Retina (tissue), 1 donor: Measurements from ENCODE around the gene KIF1A.

Experiments
- DNase-seq: peaks from one replicate; pipeline ENCODE4 v3.0.0-alpha.2; 2016

Gene KIF1A

DNA sequence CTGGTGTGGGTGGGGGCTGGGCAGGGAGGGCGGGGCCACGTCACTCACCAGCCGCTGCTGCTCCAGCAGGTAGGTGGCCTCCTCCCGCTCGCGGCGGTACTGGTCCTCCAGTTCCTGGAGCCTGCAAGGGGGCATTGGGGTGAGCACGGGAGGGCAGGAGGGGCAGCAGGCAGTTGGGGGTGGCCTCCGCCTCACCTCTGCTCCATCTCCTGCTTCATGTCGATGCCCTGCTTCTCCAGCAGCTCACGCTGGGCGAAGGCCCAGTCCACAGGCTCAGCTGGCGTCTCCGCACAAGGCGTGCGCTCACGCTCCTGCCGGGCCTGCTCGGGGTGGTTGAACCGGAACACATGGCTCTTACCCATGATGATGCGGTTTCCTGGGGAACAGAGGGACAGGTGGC, 57.0 kb downstream of the KIF1A start:
- no peak for DNase-seq

DNA sequence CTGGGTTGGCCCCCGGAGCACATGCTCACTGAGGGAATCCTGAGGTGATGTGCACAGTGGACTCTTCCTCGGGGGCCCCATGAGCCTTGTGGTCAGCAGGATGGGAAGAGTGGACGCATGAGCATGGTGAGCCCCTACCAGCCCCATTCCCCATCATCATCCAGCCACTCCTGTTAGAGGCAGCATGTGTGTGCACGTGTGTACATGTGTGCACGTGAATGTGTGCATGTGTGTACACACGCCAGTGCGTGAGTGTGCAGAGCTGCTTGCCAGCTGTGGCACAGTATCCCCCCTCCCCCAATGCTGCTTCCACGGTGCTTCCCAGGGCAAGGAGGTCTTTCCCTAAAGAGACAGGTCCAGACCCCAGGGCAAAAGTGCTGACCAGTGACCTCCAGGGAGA, 57.8 kb downstream of the KIF1A start:
- no peak for DNase-seq

DNA sequence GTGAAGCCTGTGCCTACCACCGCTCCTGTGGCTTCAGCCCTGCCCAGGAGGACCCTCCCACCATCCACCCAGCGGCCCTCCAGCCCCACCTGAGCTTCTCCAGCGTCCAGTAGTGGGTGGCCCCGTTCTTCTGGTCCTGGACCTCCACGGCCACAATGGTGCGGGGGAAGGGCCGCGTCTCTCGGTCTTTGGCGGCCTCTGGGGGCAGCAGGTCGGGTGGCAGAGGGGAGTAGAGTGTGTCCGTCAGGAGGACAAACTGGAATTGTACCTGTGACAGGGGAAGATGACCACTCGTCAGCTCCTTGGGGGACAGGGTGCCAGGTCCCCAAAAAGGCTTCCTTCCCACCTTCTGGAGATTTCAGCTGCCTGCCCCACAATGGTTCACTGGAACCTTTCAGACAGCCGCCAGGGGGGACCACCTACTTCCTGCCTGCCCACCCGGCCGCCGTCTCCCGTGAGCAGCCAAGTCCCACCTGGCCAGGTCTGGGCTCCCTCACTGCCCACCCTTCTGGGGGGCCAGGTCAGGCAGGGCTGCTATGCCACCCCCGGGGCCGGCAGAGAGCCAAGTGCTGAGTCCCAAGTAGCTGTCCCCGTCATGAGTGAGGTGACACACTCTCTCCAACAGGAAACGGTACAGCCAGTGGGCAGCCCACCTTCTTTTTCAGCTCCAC, 59.3 kb downstream of the KIF1A start:
- DNase-seq = no peak

DNA sequence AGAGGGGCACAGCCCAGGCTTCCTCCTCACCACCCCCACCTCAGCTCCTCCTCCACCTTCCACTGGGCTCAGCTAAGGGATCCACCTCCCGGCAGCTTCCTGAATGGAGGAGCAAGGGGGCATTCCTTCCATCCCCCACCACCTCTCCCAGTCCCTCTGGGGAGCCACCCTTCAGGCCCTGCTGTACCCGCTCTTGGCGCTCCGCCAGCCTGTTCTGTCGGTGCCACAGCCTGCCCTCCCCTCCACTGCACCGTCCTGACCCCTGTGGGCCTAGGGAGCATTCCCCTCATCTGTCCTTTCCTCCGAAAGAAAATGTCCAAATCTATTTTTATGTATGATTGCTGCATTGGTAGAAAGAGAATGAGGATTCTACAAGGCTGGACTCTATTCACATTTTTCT, 59.9 kb downstream of the KIF1A start:
- DNase-seq = no peak

DNA sequence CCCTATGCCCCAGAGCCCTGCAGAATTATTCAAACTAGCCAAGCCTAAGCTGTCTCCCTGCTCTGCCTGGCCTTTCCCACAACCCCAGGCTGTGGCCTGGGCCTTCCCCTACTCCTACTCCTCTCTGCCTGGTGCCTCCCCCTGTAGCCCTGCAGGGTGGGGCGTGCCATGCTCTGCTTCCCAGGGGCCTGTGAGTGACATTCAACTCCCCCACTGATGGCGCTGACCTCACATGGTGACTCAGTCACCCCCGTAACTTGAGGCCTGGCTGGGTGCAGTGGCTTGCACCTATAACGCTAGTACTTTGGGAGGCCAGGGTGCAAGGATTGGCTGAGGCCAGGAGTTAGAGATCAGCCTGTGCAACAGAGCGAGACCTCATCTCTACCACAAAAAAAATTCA, 60.6 kb downstream of the KIF1A start:
- DNase-seq = no peak

DNA sequence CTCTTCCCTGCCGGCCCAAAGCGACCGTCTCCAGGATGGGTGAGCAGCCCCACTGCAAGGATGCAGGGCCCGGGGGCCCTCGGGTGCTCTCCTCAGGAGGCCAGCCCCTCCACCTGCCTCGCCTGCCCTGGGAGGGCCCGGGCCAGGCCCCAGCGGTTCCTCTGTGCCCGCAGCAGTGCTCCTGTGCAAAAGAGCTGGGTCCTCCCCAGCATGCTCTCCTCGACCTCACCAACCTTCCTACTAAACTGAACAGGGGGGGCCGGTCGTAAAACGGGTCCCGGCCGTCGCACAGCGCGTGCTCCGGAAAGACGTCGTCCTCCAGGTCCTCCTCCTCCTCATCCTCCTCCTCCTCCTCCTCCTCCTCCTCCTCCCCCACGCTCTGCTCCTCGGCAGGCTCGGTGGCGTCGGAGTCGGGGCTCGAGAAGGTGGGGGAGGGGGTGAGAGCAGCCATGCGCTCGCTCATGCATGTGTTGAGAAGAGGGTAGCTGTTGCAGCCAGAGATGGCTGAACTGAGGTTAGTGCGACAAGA, 62.9 kb downstream of the KIF1A start:
- no peak for DNase-seq

DNA sequence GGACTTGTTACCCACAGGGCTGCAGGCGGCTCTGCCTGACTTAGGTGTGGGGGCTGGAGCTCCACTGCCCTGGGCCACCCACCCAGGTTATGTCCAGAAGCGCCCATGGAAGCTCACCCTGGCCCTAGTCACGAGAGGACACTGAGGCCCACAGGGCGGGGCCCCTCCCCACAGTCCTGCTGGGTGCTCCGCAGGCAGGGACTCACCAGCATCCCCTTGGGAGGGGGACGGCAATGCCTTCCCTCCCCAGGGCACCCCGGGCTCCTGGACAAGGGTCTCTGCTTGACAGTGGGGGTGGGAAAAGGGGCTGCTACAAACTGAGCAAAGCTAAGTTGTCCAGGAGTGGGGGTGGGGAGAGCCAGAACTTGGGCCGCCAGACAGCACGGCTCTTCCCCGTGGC, 67.8 kb downstream of the KIF1A start:
- no peak for DNase-seq

DNA sequence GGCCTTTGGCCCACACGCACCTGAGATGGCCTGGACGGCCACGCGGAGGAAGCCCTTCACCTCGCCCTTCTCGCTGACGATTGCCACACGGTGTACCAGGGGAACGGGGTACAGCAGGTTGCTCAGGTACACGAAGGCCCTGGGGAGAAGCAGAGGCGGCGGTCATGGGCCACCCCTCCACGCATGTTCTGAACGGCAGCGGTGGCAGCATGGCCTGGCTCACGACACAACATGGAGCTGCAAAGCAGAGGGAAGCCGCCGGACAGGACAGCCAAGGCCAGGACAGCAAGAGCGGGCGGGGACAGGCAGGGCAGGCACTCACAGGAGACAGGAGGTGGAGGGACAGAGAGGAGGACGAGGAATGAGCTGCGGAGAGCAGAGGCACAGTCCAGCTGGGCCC, 69.6 kb downstream of the KIF1A start:
- DNase-seq = no peak

DNA sequence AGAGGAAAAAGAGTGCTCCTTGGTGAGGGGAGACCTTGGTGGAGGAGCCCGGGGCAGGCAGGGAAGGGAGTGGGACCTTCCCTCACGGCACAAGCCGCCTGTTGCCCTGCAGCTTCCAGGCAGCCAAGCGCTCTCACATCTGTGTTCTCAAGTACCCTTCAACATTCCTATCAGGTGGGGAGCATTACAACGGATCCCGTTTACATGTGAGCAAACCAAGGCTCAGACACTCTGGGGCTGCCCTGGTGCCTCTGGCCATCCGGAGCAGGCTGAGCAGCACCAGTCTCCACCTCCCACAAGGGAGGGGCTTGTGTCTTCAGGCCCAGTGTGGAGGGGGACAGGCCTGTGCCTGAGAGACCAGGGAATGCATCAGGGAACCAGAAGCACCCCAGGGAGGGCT, 70.5 kb downstream of the KIF1A start:
- DNase-seq = no peak

DNA sequence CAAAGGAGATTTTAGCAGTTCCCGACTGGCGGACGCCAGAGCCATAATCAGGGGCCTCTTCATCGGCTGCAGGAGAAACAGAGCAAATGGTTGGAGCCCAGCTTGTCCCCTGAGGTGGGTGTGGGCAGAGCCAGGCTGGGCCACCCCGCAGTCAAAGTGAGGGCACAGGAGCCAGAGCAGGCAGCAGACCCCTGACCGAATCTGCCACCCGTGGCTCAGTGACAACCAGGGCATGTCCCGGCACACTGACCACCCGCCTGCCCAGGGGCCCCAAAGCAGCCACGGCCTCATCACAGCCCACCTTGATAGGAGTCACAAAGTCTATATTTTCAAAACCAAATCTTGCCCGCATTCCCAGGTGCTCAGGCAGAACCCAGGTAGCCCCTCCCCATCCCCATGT, 72.8 kb downstream of the KIF1A start:
- DNase-seq = no peak

DNA sequence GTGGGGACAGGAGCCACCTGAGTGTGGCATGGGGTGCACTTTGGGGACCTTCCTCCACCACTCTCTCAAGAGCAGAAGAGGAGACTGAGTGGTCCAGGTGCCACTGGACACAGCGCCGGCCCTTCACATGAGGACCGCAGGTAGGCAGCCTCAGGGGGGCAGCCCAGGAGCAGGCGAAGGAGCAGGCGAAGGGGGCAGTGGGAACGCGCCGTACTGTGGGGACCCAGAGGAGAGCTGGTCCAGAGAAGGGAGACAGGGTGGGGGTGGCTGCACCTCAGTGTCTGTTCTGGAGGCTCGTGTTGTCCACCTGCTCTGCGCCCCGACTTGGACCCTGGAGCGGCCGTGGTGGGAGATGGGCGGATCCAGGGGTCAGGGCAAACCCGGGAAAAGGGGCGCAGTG, 73.3 kb downstream of the KIF1A start:
- no peak for DNase-seq

DNA sequence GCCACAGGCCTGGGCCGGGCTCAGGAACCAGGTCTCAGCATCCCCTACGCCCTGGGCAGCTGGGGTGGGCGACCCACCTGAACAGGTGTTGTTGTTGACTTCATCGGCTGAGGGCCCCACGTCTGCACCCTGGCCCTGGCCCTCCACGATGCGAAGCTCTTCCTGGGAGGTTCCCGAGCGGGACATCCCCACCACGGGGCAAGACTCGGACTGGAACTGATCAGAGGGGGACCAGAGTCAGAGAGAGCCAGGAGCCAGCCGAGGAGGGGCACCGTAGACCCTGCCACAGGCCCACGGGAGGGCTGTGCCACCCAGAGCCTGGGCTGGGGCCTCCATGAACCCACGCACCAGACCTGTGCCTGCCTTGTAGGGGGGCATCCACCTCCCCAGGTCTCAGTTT, 74.1 kb downstream of the KIF1A start:
- DNase-seq = no peak

DNA sequence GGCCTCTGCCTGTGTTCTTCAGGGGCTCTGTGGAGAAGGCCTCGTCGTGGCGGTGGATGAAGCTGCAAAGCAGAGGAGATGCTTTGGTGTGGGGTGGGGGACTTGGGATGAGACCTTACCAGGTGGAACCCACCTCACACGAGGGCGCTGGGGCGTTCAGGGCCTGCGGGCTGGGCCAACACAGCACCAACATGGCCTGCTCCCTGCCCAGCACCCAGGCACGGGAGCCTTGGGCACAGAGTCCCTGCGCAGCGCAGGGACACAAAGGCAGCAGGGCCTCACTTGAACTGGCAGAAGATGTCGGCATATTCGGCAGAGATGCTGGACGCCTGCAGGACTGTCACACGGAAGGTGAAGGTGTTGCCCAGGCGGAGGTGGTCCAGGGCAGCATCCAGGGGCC, 74.6 kb downstream of the KIF1A start:
- DNase-seq = no peak

DNA sequence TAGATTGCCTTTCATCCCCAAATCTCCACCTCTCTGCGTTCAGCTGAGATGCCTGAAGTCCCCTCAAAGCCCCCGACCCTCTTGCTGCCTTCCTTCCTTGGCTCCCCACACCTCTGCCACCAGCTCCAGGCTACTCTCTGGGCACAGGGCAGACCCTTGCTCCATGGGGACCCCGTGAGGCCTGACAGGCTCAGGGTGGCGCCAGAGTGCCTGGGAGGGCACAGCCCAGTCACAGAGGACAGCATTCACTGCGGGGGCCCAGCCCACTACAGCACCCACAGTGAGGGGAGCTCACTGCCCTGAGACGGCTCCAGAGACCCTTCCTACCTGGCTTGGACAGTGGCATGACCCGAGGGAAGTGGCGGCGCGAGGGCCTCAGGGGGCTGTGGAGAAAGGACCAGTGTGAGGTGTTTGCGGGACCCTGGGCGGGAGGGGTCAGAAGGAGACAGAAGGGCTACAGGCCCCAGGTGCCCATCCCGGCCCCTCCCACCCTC, 77.4 kb downstream of the KIF1A start:
- no peak for DNase-seq

DNA sequence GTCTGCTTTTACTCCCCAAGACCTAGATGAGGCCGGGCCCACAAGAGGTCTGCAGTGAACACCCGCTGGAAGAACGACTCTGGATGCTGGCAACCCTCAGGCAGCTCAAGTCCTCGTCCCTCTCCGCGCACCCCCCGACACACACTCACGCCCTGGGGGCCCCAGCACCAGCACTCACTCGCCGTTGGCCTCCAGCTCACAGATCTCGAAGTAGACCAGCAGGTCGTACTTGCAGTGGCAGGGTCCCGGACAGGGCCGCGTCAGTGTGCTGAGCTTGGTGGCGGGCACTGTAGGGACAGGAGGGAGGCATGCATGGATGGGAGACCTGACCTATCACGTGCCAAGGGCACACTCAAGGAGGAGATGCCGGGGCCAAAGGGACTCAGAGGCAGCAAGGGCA, 78.9 kb downstream of the KIF1A start:
- no peak for DNase-seq

DNA sequence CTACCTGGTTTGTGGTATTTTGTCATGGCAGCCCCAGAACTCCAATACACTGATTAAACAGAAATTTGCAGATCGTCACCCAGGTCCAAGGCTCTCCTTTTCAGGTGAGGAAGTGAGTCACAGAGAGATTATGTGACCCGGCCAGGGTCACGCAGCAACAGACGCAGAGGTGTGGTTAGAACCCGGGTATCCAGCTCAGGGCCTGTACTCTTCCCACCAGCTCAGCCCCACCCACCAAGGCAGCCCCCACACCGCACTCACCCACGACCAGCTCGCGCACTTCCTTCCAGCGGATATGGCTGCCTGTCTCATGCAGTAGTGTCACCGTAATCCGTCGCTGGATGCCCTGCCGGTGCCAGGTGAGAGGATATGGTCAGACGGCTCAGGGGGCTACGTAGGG, 80.2 kb downstream of the KIF1A start:
- no peak for DNase-seq

DNA sequence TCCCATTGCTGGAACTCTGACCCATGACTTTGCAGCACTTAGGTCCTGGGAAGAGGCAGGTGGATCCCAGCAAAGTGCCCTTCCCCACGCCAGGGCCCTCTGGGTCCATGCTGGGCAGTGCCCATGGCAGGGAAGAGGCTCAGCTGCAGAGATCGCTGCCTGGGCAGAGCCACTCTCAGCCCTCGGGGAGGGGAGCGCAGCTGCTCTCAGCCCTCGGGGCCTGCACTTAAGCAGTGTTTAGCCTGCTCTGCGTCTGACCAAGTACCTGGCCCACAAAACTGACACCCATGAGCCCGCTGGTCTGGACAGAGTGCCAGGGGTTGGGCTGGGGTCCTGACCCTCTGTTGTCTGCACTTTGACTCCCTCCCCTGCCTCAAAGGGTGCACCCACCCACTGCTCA, 82.1 kb downstream of the KIF1A start:
- DNase-seq = no peak

DNA sequence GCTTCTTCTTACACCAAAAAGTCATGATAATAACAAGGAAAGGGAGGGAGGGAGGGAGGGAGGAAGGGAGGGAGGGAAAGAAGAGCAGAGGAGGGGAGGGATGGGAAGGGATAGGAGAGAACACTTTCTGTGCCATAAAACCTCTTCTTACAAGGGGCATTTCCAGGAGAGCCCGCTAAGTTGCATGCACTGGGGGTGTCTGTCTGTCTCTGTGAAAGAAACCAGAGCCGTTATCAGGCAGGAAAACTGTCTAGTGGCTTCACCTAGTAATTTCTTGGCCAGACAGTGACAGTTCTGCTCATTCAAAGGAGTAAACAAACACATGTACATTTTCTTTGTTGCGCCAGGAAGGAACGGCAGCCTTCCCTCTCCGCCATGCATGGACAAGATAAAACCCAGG, 82.5 kb downstream of the KIF1A start:
- DNase-seq = no peak

DNA sequence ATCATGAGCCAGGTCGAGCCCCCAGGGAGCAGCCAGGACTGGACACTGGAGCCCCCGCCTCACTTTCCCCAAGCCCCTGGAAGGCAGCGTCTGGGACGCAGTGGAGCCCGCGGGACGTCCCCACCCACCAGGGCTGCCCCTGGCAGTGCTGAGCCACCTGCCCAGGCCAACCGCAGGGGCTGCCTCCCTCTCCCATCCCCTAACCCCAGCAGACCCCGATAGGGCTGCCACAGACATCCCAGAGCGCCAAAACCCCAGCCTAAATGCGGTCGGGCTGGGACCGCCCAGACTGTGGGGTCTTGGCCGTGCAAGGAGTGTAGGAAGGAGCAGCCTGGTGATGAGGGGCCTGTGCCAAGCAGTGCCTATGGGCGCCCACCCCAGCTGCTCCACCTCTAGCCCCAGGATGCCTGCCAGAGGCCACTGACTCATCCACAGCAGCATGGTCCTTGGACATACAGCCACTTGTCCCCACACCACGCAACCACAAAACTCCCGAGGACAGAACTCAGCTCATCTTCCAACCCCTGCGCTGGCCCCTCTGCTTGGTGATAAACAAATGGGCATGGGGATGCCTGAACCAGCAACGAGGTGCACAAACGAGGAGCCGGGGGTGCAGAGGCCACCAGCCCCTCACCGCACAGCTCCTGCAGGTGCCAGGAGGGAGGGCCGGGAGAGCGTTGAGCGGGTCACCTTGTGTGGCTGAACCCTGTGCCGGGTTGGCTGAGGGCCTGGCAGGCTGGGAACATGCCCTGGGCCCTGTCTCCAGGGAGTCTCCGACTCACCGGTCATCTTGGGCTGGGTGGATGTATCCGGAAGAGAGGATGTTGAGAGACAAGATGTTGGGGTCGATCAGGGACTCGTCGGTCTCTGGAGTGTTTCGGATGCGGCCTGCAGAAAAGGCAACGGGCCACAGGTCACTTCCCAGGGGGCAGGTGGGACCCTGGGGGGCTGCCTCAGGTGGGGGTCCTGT, 83.5 kb downstream of the KIF1A start:
- no peak for DNase-seq

DNA sequence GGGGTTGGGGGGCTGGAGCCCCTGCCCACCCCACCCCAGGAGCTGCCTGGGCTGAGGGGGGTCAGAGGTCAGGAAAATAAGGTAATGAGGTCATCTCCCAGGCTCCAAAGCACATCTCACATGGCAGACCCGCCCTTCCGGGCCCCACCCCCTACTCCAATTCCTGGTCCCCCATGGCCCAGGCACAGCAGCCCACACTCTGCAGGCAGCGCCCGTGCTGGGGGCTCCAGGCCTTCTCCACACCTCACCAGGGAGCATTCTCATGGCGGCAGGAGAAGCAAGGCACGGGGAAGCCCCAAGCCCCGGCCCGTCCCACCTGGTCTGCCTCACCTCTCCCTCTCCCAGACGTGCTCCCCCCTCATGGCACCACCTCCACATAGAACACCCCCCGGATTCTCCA, 84.5 kb downstream of the KIF1A start:
- no peak for DNase-seq

DNA sequence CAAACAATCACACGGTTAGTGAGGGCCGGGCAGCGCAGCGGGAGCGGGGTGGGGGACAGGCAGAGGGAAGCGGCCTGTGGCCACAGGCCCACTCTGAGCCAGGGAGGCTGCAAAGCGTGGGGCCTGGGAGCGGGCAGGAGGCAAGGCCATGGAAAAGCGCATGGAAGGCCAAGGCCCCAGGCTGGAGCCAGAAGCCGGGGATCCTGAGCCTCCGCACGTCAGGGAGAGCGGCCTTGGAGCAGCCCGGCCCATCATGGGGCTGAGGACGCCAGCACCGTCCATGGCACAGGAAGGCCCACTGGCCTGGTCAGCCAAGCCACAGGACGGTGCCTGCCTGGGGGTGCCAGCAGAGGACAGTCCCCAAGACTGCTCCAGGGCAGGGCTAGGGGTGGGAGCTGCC, 85.3 kb downstream of the KIF1A start:
- no peak for DNase-seq

DNA sequence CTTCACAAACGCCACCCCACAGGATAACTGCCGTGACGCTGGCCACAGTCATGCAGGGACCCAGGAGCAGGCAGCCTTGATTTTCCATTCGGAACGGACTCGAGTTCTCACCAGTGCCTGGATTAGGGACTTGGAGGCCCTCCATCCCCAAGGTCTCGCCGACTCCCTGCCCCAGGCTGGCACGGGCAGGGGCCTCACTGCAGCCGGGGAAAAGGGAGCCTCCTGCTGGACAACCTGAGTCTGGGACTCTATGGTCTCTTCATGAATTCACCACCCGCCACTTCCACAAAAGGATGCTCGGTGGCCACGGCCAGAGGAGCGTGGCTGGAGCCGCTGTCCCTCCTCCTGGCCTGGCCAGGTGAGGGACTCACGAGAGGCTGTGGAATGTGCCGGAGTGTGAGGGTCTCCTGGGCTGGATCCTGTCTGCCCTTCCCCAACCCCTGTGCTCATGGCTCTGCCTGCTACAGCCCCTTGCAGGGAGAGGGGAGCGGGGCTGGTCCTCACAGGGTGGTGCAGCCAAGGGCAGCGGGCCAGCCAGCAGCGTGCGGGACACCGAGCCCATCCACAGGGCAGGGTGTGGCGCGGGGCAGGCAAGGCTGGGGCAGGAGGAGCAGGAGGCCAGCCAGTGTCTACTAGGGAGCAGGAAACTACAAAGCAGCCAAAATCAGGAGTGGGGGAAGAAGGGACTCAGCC, 86.1 kb downstream of the KIF1A start:
- DNase-seq = no peak

DNA sequence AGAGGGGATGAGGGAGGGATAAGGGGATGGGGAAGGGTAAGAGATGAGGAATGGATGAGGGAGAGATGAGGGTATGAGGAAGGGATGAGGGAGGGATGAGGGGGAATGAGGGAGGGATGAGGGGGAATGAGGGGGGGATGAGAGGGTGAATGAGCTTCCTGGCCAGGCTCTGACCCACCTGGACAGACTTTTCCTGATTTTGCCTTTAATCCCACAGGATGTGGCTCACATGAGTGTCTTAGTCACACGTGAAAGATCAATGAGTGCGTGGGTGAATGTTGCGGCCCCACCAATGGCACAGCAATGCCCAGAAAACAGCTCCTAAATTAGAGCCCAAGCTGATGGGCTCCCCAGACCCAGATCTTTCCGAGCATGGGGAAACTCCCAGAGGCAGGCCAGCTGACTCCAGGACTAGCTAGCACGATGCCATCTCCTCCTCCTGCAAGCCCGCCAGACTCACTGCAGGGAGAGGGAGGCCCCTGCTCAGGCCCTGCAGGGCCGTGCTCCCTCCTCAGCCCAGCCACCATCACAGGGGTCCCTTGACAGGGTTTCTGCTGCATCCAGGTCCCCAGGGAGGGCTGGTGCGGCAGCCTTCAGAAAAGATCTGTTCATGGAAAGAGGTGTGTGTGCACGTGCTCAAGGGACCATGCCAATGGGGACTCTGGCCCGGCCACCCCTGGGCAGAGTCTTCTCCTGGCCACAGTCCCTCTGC, 87.0 kb downstream of the KIF1A start:
- DNase-seq = no peak
